Coronary artery (tissue), 2 donors: ENCODE data around the gene NINJ2.

Experiments
- DNase-seq: peaks from one replicate; pipeline ENCODE4 v3.0.0-alpha.2; 2017; ENCODE audit warnings: low spot score
- H3K27ac ChIP-seq, 2 donors: fragments of 200-600 bp; sonication (generic); one replicate each; pipeline ENCODE4 v1.5.1; 2016 to 2019
- H3K4me3 ChIP-seq: fragments of 200-600 bp; sonication (generic); 2 replicates; pipeline ENCODE4 v1.5.1; 2016; ENCODE audit warnings: mild to moderate bottlenecking, moderate library complexity
- CTCF ChIP-seq: fragments of 200-600 bp; sonication (generic); IDR thresholded peaks from one replicate; pipeline ENCODE4 v1.5.1; 2019; ENCODE audit warnings: antibody characterized with exemption

The NINJ2 gene

DNA sequence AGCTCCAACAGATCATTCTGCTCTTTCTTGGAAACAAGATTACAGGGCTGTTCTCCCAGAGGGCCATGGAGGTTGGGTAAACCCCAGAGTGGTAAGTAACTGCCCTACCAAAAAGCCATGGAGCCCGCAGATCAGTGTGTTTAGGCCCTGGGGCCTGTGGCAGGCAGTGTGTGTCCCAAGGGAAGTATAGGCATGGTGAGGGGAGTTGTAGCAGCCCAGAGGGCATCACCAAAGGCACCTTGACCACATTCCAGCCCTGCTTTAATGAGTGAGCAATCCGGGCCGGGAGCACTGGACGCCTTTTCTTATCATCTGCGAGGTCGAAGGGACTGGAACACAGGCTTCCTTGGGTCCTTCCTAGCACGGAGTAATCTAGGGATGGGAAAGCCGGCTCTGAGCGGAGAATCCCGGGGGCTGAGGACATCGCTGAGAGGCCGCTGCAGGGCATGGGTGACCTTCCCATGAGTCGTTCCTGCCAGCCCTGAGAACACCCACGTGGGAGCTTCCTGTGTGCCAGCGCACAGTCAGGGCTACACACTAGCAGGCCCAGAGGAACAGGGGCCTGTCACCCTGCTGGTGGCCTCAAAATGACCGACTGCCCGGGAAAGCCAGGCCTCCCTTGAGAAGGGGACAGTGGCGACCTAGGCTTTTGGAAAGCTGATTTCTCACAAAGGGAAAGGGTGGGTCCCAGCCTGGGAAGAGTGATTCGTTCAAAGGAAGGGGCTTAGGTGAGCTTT lies 91.3 kb downstream of the NINJ2 start:
- no peak for TF ChIP-seq CTCF
- DNase-seq: no peak
- Histone ChIP-seq H3K4me3 (peak overlapping the region; percentile 76), H3K27ac (peak overlapping the region; percentile 93 to 96)

DNA sequence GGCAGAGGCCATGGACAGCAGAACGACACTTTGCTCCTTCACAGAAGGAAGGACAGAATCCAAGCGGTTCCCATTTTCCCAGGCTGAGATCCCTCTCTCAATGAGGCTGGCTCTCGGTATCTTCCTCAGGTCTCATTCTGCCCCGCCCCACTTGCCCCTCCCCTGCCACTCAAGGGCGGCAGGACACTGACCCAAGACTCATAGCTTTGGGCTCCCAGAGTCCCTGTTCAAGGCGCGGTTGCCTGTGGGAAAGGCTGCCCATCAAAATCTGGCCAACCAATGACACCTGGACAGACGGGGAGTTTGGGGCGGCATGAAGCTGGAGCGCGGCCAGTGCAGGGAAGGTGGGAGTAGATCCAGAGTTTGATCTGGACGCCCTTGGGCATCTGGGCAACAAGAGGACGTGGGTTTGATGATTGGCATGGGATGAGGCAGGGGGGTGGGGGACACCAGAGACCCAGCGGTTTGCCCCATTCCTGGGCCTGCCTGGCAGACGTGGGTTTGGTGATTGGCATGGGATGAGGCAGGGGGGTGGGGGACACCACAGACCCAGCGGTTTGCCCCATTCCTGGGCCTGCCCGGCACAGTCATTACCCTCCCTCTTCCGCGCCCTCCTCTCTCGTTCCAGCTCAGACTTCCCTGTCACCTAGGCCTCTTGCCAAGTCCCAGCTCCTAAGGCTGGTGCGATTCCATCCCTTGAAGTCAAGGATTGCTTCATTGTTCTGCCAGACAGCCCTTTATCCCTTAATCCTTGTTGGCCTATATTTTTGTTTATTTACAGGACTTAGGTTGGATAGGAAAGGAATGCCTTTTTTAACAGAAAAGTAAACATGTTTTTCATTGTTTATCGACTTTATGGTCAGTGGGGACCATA lies 92.1 kb downstream of the NINJ2 start:
- DNase-seq: no peak
- Histone ChIP-seq H3K4me3 (peak overlapping the region; percentile 76), H3K27ac (peak overlapping the region; percentile 93 to 96)
- TF ChIP-seq CTCF: no peak

DNA sequence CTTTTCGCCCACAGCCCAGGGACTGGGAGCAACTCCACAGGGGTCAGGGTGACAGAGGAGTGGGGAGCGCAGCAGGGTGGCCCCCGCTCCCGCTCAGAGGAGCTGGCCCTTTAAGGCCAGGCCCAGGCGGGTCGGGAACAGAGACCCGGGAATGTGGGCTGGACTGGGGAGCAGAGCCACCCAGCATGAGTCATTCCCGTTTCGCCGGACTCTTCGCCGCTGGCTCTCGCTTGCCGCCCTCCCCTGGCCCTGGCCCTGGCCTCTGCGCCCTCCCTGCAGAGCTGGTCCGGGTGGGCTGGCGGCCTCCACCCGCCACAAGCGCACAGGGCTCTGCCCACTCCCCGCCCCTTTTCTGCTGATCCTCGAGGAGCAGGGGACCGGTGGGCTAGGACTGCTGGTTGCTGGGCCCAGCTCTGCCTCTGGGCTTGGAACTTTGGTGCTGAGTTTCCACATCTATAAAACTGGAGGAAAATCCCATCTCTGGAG lies 92.8 kb downstream of the NINJ2 start:
- peak; percentile 92 for DNase-seq
- peak overlapping the region; percentile 76 for H3K4me3 ChIP-seq

DNA sequence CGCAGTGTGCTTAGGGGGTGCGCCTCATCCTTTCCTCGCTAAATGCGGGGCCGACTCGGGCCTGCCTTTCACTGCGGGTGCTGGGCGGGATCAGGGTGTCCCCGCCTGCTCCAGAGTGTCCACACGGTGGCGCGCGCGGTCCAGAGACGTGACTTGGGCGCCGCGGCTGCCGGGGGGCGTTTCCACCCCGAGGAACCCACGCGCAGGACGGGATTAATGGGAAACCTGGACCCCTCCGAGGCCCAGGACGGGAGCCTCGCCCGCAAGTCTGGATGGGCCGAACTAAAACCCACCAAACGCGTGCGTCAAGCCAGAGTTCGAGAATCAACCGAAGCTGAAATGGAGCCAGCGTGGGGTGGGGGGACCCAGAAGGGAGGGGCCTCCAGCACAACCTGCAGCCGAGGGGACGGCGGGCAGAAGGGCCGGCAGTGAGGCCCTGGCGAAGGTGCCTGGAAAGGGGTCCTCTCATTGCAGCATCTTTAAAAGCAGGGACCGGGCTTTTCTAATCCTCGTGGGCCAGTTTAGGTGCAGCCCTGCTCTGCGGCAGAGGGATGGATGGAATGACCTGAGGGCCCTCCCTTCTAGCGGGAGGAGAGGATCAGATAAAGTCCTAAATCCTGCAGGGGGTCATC lies 93.3 kb downstream of the NINJ2 start:
- TF ChIP-seq CTCF: peak; percentile 92
- peak overlapping the region; percentile 93 to 96 for H3K27ac ChIP-seq
- peak overlapping the region; percentile 76 for H3K4me3 ChIP-seq
- DNase-seq: peak; percentile 89

More for the DNA sequence above, 92.8 kb downstream of the NINJ2 start:
- H3K27ac ChIP-seq: peak overlapping the region; percentile 93 to 96
- TF ChIP-seq CTCF: no peak

GRCh38 chr12:569091-569676 lies 94.1 kb downstream of the NINJ2 start:
- no peak for TF ChIP-seq CTCF
- Histone ChIP-seq H3K27ac (peak overlapping the region in 1 of 2 donors; percentile 96), H3K4me3 (peak overlapping the region; percentile 76)
- no peak for DNase-seq

DNA sequence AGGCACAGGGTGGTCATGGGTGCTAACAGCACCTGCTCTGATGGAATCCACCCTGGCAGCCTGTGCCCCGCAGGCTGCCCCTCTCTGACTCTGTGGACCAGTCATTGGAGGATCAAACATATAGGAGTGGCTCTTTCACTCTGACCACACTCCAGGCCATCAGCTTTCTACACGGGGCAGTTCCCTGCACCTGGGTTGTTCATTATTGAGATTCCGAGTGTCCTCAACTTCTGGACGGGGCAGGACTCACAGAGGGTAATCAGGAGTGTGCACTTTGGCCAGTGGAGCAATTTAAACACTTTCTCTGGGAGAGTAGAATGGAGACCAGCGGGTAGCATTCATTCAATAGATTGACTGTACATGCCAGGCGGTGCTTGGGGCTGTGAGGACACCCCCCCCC lies 94.8 kb downstream of the NINJ2 start:
- Histone ChIP-seq H3K4me3 (no peak overlapping the region), H3K27ac (no peak overlapping the region)
- no peak for DNase-seq
- no peak for TF ChIP-seq CTCF
